ENCODE results near the gene GYS1. TPM values are rescaled to one million over a fixed set of nuclear protein-coding genes. Genes with fewer than 3 reads are reported as not detected.
"Not testable (repeated sequence)": the region's sequence is repeated elsewhere in the genome, so short reads cannot be mapped to it uniquely, and the experiment has no call there.

The GYS1 gene
- total and polyA plus RNA-seq, 4 donors, result 21.5 to 61.9 (median 39.6) TPM

GRCh38 chr19:49030323-49030722 is 37.2 kb upstream of the GYS1 start:
- H3K9me3 ChIP-seq (ENCODE audit: control insufficient read depth, low read length); H3K4me3 ChIP-seq (ENCODE audit: low read length in 2 of 2); ATAC-seq (ENCODE audit: low FRiP score); H3K4me1 ChIP-seq (ENCODE audit: control insufficient read depth in 1 of 2, insufficient read depth in 2 of 2, low read length in 2 of 2); DNase-seq; H3K36me3 ChIP-seq (ENCODE audit: control insufficient read depth in 1 of 2, insufficient read depth in 2 of 2, low read length in 1 of 2); H3K27me3 ChIP-seq (ENCODE audit: control insufficient read depth in 1 of 2, insufficient read depth in 2 of 2, low read length in 1 of 2); intact Hi-C loops (cut with DNase I); H3K27ac ChIP-seq (ENCODE audit: low read depth in 1 of 2, low read length in 2 of 2): not testable (repeated sequence)
- WGBS, 2 donors, result 91 to 96% methylated on average over 2 to 6 of the region's 8 CpGs

DNA sequence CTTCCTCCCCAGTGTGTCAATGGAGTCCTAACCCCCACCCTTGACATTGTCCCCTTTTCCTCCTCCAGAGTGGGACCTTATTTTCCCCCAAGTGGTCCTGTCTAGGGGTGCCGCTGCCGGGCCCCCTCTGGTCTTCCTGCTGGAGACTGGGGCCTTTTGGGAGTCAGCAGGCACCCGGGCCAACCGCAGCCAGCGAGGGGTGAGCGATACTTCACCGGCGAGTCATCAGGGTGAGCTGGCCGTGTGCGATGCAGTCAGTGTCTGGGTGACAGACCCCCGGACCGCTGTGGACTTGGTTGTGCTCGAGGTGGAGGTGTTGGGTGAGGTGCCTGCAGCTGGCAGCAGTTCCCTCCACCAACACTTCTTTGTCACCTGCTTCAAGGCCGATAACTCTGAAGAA is 36.6 kb upstream of the GYS1 start:
- H3K9me3 ChIP-seq (ENCODE audit: control insufficient read depth, low read length); intact Hi-C loops (cut with DNase I); H3K36me3 ChIP-seq (ENCODE audit: control insufficient read depth in 1 of 2, insufficient read depth in 2 of 2, low read length in 1 of 2); H3K27ac ChIP-seq (ENCODE audit: low read depth in 1 of 2, low read length in 2 of 2); DNase-seq; H3K4me3 ChIP-seq (ENCODE audit: low read length in 2 of 2); H3K27me3 ChIP-seq (ENCODE audit: control insufficient read depth in 1 of 2, insufficient read depth in 2 of 2, low read length in 1 of 2); H3K4me1 ChIP-seq (ENCODE audit: control insufficient read depth in 1 of 2, insufficient read depth in 2 of 2, low read length in 2 of 2); ATAC-seq (ENCODE audit: low FRiP score): not testable (repeated sequence)
- WGBS, 2 donors, result 85 to 90% methylated on average over 12 to 14 of the region's 14 CpGs

GRCh38 chr19:49028686-49029085 is 35.6 kb upstream of the GYS1 start:
- DNase-seq; H3K4me1 ChIP-seq (ENCODE audit: control insufficient read depth in 1 of 2, insufficient read depth in 2 of 2, low read length in 2 of 2); intact Hi-C loops (cut with DNase I); H3K9me3 ChIP-seq (ENCODE audit: control insufficient read depth, low read length); ATAC-seq (ENCODE audit: low FRiP score); H3K27ac ChIP-seq (ENCODE audit: low read depth in 1 of 2, low read length in 2 of 2); H3K36me3 ChIP-seq (ENCODE audit: control insufficient read depth in 1 of 2, insufficient read depth in 2 of 2, low read length in 1 of 2); H3K27me3 ChIP-seq (ENCODE audit: control insufficient read depth in 1 of 2, insufficient read depth in 2 of 2, low read length in 1 of 2); H3K4me3 ChIP-seq (ENCODE audit: low read length in 2 of 2): not testable (repeated sequence)
- 84 to 87% methylated on average over 4 to 9 of the region's 9 CpGs for WGBS, 2 donors

DNA sequence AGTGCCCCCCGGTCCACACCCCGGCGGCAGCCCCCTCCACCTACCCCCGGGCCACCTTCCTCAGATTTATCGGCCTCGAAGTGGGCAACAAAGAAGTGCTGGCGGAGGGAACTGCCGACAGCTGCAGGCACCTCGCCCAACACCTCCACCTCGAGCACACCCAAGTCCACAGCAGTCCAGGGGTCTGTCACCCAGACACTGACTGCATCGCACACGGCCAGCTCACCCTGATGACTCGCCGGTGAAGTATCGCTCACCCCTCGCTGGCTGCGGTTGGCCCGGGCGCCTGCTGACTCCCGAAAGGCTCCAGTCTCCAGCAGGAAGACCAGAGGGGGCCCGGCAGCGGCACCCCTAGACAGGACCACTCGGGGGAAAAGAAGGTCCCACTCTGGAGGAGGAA is 32.5 kb upstream of the GYS1 start:
- H3K4me3 ChIP-seq (ENCODE audit: low read length in 2 of 2); H3K27ac ChIP-seq (ENCODE audit: low read depth in 1 of 2, low read length in 2 of 2); H3K9me3 ChIP-seq (ENCODE audit: control insufficient read depth, low read length); intact Hi-C loops (cut with DNase I); DNase-seq; H3K4me1 ChIP-seq (ENCODE audit: control insufficient read depth in 1 of 2, insufficient read depth in 2 of 2, low read length in 2 of 2); H3K36me3 ChIP-seq (ENCODE audit: control insufficient read depth in 1 of 2, insufficient read depth in 2 of 2, low read length in 1 of 2); H3K27me3 ChIP-seq (ENCODE audit: control insufficient read depth in 1 of 2, insufficient read depth in 2 of 2, low read length in 1 of 2); ATAC-seq (ENCODE audit: low FRiP score): not testable (repeated sequence)
- whole genome bisulfite sequencing, 2 donors, result 80 to 89% methylated on average over 23 of the region's 23 CpGs

- H3K36me3 ChIP-seq (ENCODE audit: control insufficient read depth in 1 of 2, insufficient read depth in 2 of 2, low read length in 1 of 2); H3K9me3 ChIP-seq (ENCODE audit: control insufficient read depth, low read length); H3K4me1 ChIP-seq (ENCODE audit: control insufficient read depth in 1 of 2, insufficient read depth in 2 of 2, low read length in 2 of 2); DNase-seq; H3K27ac ChIP-seq (ENCODE audit: low read depth in 1 of 2, low read length in 2 of 2); H3K4me3 ChIP-seq (ENCODE audit: low read length in 2 of 2); H3K27me3 ChIP-seq (ENCODE audit: control insufficient read depth in 1 of 2, insufficient read depth in 2 of 2, low read length in 1 of 2); intact Hi-C loops (cut with DNase I); ATAC-seq (ENCODE audit: low FRiP score): not testable (repeated sequence)
- 91 to 94% methylated on average over 3 to 4 of the region's 6 CpGs for WGBS, 2 donors
Observed at GRCh38 chr19:49025088-49025487, 32.0 kb upstream of the GYS1 start.

DNA sequence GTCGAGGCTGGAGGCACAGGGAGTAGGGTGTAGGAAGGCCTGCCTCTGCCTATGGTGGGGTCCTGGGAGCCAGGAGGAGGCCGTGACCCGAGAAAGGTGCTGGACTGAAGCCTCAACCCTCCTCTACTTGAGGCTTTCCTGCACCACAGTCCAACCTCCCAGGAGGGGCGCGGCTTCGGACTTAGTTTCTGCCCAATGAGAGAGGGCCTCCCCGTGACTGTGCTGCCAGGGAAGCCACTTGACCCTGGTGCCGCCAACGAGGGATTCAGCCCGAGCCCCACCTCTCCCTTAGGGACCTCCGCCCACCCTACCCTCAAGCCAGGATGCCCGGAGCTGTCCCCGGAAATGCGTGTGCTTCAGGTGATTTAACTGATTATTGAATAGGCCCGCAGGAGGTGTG is 31.1 kb upstream of the GYS1 start, which contains the start of gene CGB3:
CGB3 (minus strand) TSS at position 101 of the 400 bp plus-strand sequence. CDS start 362 bp downstream, outside the sequence.
- H3K9me3 ChIP-seq (ENCODE audit: control insufficient read depth, low read length); DNase-seq; intact Hi-C loops (cut with DNase I); H3K4me3 ChIP-seq (ENCODE audit: low read length in 2 of 2); H3K27me3 ChIP-seq (ENCODE audit: control insufficient read depth in 1 of 2, insufficient read depth in 2 of 2, low read length in 1 of 2); ATAC-seq (ENCODE audit: low FRiP score); H3K4me1 ChIP-seq (ENCODE audit: control insufficient read depth in 1 of 2, insufficient read depth in 2 of 2, low read length in 2 of 2); H3K36me3 ChIP-seq (ENCODE audit: control insufficient read depth in 1 of 2, insufficient read depth in 2 of 2, low read length in 1 of 2); H3K27ac ChIP-seq (ENCODE audit: low read depth in 1 of 2, low read length in 2 of 2): not testable (repeated sequence)
- WGBS, 2 donors, result 57 to 71% methylated on average over 10 to 13 of the region's 15 CpGs

GRCh38 chr19:49022116-49022515 is 29.0 kb upstream of the GYS1 start:
- no peaks in the 10 kb centered on the region for H3K4me1 ChIP-seq (ENCODE audit: control insufficient read depth in 1 of 2, insufficient read depth in 2 of 2, low read length in 2 of 2)
- no peak overlapping the region for H3K4me3 ChIP-seq (ENCODE audit: low read length in 2 of 2)
- no peaks in the 10 kb centered on the region for H3K27me3 ChIP-seq (ENCODE audit: control insufficient read depth in 1 of 2, insufficient read depth in 2 of 2, low read length in 1 of 2)
- intact Hi-C loops (cut with DNase I), result no loop called here
- no peaks in the 10 kb centered on the region for H3K9me3 ChIP-seq (ENCODE audit: control insufficient read depth, low read length)
- no peaks in the 10 kb centered on the region for H3K36me3 ChIP-seq (ENCODE audit: control insufficient read depth in 1 of 2, insufficient read depth in 2 of 2, low read length in 1 of 2)
- no peak overlapping the region for H3K27ac ChIP-seq (ENCODE audit: low read depth in 1 of 2, low read length in 2 of 2)
- WGBS, 2 donors, result 89 to 94% methylated on average over 9 of the region's 9 CpGs
- ATAC-seq (ENCODE audit: low FRiP score), result no peak
- DNase-seq, result no peak

GRCh38 chr19:49020931-49021895 is 28.1 kb upstream of the GYS1 start:
- 50 to 51% methylated on average over 16 of the region's 16 CpGs for WGBS, 2 donors
- Histone ChIP-seq H3K27ac (ENCODE audit: low read depth in 1 of 2, low read length in 2 of 2) (no peak overlapping the region), H3K4me1 (ENCODE audit: control insufficient read depth in 1 of 2, insufficient read depth in 2 of 2, low read length in 2 of 2) (no peaks in the 10 kb centered on the region), H3K4me3 (ENCODE audit: low read length in 2 of 2) (no peak overlapping the region), H3K36me3 (ENCODE audit: control insufficient read depth in 1 of 2, insufficient read depth in 2 of 2, low read length in 1 of 2) (no peaks in the 10 kb centered on the region), H3K9me3 (ENCODE audit: control insufficient read depth, low read length) (no peaks in the 10 kb centered on the region), H3K27me3 (ENCODE audit: control insufficient read depth in 1 of 2, insufficient read depth in 2 of 2, low read length in 1 of 2) (no peaks in the 10 kb centered on the region)
- ATAC-seq (ENCODE audit: low FRiP score) (no peak), DNase-seq (no peak)
- intact Hi-C loops (cut with DNase I), result no loop called here

- no peak for ATAC-seq (ENCODE audit: low FRiP score)
- Histone ChIP-seq H3K9me3 (ENCODE audit: control insufficient read depth, low read length) (no peaks in the 10 kb centered on the region), H3K27ac (ENCODE audit: low read depth in 1 of 2, low read length in 2 of 2) (no peak overlapping the region), H3K27me3 (ENCODE audit: control insufficient read depth in 1 of 2, insufficient read depth in 2 of 2, low read length in 1 of 2) (no peaks in the 10 kb centered on the region), H3K36me3 (ENCODE audit: control insufficient read depth in 1 of 2, insufficient read depth in 2 of 2, low read length in 1 of 2) (no peaks in the 10 kb centered on the region), H3K4me3 (ENCODE audit: low read length in 2 of 2) (no peak overlapping the region), H3K4me1 (ENCODE audit: control insufficient read depth in 1 of 2, insufficient read depth in 2 of 2, low read length in 2 of 2) (no peaks in the 10 kb centered on the region)
- intact Hi-C loops (cut with DNase I), result no loop called here
- DNase-seq, result no peak
- WGBS, 2 donors, result 66 to 67% methylated on average over 11 of the region's 11 CpGs
Observed at GRCh38 chr19:49020342-49020741, 27.2 kb upstream of the GYS1 start.

Measured in aorta (tissue), 5 donors.